HG03457 (cell line): ENCODE measurements around the gene PDLIM5.
"Not testable (repeated sequence)": the region's sequence is repeated elsewhere in the genome, so short reads cannot be mapped to it uniquely, and the experiment has no call there.

ENCODE experiments used
- ATAC-seq: cut with Tn5 transposase; IDR thresholded peaks from one replicate; pipeline ENCODE4 v1.9.1; 2021; ENCODE audit warnings: moderate number of reproducible peaks; ENCODE audit not compliant: unreplicated experiment

The PDLIM5 gene

DNA sequence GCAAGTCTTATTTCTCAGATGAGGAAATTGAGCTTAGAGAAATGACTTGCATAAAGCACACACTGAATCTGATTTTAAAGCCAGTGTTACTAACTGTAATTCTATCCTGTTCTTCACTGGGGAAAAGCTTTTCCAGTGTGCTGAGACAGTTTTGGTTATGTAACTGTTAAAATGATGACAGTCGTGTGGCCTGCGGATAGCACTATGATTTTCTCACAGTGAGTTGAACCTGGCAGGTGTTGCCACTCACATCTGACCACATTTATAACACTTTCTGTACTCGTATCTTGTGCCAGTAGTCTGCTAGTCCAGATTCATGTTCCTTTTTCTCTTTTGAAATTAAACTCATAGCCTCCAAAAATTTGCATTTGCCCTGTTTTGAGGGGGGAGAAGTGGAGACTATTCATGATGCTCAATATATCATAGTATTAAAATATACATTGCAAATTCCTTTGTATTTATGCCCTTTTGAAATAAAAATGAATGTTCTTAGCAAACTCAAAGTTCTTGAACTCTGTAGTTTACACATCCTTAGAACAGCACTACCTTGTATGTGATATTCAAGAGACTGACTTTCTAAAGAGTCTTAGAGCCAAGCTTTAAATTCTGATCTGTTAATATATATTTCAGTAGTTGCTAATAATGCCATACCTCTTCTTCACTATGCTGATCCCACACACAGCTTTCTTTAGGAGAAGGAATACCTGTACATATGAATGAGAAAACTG is 132.3 kb downstream of the PDLIM5 start:
- no peak for ATAC-seq

DNA sequence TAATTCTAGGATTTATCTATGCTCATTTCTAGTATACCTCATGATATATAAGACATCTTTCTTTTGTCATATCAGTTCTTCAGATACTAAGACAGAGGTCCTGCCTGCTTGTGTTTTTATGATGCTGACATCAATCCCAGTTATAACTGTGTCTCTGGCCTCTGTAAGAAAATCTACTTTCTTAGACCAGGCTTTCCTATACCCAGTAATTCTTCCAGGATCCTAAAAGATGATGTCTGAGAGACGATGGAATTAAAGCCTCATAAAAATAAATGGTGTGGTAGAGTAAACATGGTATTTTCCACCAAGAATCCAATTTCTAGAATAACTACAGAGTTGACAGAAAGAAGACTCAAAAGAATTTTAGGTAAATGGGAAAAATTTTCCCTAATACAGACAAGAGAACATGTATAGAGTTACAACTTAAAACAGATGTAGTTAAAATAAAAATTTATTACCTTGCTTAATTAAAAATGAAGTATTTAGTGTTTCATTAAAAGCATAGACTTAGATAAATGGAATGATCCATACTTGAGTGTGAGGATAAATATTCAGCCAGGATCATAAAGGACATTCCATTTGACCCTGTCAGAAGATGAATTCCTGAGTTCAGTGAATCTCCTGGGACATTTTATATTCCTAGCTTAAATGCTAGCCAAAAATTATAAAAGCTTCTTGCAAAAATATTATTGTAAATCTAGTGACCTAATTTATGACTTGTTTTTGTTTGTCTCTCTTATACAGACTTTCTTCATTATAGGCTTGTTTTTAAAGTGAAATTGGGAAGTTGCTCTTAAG is 137.4 kb downstream of the PDLIM5 start:
- no peak for ATAC-seq

DNA sequence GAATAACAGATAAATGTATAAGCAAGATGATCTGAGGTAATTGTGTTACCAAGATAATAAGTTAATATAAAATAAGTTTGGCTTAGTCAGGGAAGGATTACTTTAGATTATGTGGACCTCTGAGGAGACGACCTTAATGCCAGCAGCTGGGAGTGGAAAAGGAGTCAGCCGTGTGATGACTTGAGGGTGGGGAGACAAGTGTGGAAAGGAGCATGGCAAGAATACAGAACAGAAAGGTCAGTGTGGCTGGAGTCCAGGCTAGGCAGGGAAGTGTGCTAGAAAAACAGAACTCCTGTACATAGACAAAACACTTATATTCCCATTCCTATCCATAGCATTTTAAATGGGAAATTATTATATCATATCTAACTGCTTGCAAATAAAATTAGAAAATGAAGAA is 138.8 kb downstream of the PDLIM5 start:
- no peak for ATAC-seq

DNA sequence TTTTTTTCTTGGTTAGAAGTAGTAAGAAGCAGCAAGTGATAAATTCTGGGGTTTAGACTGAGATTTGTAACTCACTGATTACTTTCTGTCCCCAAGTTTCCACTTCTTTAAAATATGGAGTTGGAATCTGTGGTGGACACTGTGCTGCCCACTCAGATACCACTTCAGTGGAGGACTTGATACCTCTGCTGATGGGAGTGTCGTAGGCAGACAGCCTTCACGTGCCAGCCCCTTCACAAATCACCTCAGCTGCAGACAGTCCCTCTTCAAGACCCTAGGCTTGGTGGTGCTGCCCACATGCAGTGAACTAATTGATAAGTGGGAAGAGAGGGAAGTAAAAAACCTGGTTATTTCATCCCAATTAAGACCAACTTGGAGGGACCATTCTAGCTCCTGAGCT is 139.5 kb downstream of the PDLIM5 start:
- no peak for ATAC-seq

DNA sequence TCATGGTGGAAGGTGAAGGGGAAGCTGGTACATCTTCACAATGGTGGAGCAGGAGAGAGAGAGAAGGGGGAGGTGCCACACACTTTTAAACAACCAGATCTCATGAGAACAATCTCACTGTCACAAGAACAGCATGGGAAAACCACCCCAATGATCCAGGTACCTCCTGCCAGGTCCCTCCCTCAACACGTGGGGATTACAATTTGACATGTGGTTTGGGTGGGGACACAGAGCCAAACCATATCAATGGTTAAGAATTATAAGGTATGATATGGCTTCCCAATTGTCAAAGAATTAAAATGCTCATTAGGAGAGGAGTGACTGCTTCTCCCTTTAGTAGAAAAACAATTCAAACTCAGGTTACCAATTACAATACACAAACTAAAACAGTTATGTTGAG is 143.3 kb downstream of the PDLIM5 start:
- ATAC-seq, result no peak

DNA sequence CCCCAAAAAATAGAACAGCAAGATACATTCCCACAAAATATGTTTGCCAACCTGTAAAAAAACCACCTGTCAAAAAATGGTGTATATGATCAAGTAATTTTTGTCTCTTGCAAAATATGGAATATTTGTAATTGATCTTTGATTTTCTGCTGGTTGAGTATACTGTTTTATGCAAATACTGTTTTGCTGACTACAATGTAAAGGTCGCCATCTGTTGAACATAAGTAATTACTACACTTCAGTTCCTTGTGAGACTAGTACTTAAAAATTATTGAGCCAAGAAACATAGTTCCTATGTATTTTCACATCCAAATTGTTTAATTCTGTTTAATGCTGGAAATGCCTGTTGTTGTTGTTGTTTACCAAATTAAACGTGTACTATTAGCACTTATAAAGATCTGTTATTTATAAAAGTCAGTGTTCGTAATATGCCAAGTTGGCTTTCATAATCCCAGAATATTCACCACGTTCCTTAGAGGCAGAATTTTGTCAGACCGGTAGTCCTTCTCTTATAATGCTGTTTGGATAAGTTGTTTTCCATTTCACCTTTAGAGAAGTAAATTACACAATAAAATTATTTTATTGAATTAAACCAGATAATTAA is 144.2 kb downstream of the PDLIM5 start:
- ATAC-seq, result no peak

DNA sequence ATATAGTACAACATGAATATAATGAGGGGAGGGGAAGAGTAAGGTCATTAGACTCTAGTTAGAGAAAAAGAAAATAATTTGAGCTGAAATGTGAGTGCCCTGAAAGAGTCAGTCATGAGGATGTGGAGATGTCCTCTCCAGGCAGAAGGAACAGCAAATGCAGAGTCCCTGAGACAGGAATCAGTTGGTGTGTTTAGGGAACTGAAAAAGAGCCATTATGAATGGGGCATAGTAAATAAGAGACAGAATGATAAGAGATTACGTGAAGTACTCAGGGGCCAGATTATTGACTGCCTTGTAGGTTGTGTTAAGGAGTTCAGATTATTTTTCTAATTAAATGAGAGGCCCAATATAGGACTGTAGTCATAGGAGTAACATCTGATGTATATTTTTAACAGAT is 147.0 kb downstream of the PDLIM5 start:
- no peak for ATAC-seq

DNA sequence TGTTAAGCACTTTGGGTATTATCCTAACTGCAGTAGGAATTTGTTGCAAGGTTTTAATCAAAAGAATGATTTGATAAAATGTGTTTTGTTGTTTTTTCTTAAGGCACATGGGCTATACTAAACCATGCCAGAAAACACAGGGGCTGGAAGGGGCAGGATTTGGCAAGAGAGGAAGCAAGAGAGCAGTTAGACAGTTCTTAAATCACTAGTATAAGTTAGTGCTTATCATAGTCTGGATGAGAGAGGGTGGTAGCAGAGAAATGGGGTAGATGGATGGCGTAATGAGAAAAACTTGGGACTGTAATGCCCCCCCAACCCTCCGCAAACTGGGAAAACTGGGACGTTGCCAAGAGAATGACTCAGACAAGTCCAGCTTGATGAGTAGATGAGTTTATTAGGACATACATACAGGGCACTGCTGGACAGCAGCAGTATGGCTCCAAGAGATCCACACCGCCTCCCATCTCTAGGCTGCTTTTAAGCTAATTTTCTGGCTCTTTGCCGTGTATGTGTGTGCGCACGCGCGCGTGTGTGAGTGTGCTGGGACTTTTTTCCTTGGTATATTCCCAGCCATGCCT is 151.5 kb downstream of the PDLIM5 start:
- no peak for ATAC-seq

DNA sequence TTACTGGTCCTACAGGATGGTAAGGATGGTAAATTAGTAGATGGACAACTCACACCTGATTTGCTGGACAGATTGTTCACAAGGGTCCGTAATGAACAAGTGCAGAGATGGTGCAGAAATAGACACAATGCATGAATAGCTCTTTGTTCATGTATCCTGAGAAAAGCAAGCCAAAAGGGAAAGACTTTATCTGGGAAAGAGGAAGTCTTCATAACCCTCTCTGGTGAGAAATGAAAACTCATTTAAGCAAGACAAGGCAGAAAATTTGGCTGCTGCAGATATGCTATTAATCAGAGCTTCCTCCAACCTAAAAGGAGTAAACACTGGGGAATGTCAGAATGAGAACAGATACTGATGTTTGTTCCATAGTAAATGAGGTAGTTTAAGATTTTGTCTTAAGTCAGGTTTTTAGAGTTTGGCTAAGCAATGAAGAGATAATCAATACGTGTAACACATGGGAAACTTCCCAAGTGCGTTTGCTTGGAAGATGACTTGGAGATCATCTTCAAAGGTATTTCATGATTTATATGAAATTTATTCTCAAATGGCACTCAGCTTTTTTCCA is 153.6 kb downstream of the PDLIM5 start:
- no peak for ATAC-seq

DNA sequence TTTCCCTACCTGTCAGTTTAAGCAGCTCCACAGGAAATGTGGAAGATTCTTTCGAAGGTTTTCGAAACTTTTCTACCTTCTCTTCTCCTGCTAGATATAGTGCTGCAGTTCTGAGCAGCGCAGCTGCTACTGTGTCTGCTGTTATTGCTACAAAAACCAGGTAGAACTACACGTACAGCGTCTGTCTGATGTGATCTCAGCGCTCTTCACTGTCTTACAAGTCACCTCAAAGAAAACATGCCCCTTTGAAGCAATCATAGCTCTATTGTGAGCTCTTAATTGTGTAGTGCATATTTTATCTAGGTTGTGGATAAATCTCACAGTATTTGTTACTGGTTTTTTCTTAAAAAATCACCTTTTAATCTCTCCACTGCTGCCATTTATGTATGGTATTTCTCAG is 158.4 kb downstream of the PDLIM5 start:
- ATAC-seq, result no peak

DNA sequence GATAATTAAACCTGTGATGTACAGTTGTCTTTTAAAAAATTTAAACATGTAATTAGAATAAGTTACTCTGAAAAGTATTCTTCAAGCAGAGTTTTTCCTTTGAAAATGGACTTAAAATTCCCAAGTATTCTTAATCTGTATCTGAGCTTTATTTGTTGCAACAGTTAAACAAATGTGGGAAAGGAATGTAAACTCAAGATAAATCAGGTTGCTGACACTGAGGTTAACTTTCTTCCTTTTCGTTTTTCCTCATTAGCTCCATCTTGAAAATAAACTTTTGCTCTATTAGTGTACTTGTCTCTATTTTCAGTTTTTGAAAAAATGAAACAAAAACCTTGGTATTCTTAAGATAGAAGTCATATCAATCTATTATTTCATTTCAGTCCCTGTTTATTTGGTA is 161.5 kb downstream of the PDLIM5 start:
- no peak for ATAC-seq

DNA sequence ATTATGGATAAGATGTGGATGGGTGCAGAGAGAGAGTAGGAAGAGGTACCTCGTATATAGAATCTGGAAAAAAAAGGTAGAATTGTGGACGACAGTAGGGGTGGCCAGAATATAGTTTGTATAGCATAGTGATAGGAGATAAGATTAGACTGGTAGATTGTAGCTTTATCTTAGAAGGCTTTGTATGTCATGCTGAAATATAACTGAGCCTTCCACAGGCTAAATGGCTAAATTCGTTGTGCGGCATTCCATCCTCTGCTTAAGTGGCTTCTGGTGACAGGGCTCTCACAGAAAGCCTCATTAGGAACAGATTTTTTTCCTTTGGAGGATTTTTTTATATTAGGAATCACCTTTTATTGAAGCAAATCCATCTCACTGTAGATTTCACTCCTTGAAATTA is 163.7 kb downstream of the PDLIM5 start:
- no peak for ATAC-seq

DNA sequence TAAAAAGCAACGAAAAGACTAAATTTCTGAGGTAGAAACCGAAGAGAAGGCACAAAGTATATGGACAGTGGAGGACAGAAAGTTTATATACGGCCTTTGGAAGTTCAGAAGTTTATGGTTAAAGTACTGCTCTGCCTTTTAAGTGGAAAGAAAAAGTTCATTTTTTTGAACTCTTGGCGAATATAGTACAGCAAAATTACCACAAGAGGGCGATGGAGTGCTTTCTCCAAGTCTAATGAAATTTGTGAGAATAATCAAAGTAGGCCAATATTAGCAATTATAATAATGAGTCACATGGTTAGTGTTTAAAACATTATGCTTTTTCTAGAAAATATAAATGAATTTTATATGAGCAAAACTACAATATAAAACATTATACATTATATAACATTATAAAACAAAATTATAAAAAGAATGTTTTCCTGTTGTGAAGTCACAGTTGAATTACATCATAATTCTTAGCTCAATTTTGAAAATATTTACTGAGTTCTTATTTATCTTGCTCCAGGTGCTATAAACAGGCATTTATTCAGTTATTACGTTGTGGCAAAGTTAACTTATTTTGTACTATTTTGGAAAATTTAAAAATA is 169.8 kb downstream of the PDLIM5 start:
- ATAC-seq, result no peak

DNA sequence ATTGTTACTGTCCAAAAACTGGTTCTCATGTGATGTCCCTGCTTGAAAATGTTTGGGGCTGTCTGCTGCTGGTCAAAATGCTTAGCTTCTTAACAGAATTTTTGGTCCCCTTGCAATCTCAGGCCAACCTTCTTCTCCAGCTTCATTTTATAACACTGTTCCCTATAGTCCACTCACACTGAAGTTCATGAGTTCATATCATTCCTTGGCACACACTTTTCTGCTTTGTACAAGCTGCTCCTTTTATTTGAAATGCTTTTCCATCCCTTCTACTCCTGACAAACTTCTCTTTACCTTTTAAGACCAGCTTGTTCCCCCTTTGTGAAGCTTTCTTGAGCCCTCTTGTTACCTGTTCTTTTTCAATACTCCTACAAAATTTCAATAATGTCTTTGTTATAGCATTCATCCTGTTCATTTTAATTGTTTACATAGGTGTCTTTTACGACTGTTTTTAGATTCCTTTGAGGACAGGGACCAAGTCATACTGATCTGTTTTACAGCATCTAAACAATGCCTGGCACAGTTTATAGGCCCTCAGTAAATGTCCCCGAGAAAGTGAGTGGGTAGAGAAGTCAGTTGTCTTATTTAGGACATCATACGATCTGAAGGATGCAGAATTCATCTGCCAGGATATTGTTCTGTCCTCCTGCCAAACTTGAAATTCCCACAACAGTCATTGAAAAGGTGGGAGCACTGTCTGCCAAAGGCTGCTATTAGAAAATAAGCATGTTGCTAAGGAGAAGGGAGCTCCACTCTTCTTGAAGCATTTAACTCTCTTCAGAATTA is 171.6 kb downstream of the PDLIM5 start:
- no peak for ATAC-seq

DNA sequence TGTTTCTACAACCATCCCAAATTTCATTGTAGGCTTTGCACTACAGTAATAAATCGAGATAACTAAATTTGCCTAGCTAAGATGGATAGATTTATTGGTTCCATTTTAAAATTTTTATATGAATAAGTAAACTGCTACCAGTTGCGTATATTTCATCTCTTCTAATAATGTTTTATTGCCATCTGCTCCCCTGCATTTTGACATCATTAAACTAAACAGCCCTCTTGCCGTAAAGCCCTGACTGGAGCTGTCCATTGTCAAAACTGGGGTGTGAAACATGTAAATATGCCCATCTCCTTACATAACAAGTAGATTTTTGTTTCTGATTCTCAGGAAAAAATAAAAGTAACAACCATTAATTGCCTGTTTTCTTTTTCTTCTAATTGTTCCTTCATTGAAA is 175.2 kb downstream of the PDLIM5 start:
- no peak for ATAC-seq

DNA sequence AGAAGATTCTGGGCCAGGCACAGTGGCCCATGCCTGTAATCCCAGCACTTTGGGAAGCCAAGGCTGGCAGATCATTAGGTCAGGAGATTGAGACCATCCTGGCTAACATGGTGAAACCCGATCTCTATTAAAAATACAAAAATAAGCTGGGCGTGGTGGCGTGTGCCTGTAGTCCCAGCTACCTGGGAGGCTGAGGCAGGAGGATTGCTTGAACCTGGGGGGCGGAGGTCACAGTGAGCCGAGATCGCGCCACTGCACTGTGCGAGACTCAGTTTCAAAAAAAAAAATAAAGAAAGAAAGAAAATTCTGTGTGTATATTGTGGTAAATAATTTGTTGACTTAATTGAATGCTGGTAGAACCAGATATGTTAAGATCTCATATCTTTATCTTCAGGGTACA is 177.3 kb downstream of the PDLIM5 start:
- ATAC-seq, result not testable (repeated sequence)

DNA sequence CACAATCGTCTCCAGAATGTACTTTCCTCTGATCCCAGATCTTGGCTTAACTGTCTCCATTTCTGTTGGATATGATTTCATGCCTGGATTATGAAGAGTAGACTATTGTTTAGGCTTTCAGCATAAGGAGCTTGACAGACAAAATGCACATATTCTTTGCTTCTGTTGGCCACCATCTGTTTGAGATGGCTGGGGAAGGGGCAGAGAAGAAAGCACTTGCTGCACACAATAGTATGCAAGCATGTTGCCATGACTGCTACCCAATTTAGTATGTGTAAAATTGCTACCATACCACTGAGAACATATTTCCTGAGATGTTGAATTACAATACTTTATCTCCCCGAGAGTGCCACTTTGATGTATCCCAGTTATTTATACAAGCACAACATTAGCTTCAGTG is 178.1 kb downstream of the PDLIM5 start:
- ATAC-seq, result no peak

DNA sequence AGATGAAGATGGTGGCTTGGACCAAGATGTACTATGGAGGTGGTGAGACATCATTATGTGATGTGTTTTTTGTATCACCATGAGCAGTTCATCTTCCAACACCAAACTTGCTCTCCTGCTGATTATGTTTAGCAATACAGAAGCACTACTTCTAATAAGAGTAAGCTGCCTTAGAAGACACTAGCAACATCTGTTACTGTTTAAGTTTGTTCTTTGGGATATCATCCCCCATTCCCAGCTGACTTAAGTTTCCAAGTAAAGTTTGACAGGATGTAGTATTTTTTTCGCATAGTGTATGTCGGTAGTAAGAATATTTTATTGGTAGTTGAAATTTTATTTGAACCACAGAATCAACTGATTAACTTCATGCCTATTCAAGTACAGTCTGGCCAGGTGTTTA is 182.5 kb downstream of the PDLIM5 start:
- no peak for ATAC-seq

DNA sequence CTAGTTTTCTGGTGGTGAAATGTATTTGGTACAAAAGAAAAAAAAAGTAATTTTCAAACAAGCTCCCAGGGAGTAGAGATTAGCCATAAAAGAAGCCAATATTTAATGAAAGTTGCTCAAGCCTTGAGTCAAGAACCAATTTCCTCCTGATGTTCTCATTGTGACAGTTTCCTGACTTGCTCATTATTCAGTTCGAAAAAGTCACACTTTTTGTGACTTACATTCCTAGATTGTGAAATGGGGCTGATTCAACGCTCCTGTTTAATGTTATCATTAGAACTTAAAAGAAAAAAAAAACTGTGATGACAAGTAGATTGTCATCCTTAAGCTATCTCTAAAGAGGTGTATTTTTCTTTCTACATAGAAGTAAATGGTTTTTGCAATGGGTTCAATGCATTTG is 183.4 kb downstream of the PDLIM5 start:
- ATAC-seq, result no peak

DNA sequence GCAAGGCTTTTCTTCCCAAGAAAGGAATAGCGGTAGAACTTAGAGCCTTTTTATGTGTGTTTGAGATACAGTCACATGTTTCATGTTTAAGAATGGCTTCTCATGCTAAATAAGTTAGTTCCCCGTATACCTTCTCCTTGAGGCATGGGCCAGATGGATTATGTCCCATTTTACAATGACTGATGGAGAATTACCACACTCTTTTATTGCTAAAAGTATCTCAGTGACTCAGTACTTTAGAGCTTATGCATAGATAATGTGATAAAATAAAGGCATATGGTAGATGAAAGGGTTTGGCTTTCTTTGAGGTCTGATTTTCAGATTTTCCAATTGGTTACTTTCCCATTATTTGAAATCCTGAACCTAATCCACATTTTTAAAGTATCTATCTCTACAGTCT is 184.3 kb downstream of the PDLIM5 start:
- no peak for ATAC-seq
